Esophagus squamous epithelium (tissue), 5 donors: ENCODE data around the gene S100PBP. TPM values are rescaled to one million over a fixed set of nuclear protein-coding genes. Genes with fewer than 3 reads are reported as not detected.

Experiments used
- DNase-seq: peaks from one replicate; lab custom pipeline; 2025; lab: John Stamatoyannopoulos, UW
- H3K27ac ChIP-seq, 4 donors: fragments of 200-600 bp; sonication (generic); one replicate each; pipeline ENCODE4 v1.5.1; 2016 to 2019; ENCODE audit warnings: mild to moderate bottlenecking in 1 of 4
- H3K27me3 ChIP-seq, 4 donors: fragments of 200-600 bp; sonication (generic); 1 replicate in 3 of 4; 2 replicates in 1 of 4; pipeline versions ENCODE4 v1.5.1 to v1.6.0; 2017 to 2021; ENCODE audit warnings: antibody characterized with exemption in 1 of 4
- H3K36me3 ChIP-seq, 3 donors: fragments of 200-600 bp; sonication (generic); one replicate each; pipeline ENCODE4 v1.5.1; 2016 to 2019
- H3K4me1 ChIP-seq, 3 donors: fragments of 200-600 bp; sonication (generic); one replicate each; pipeline ENCODE4 v1.5.1; 2017 to 2019
- H3K4me3 ChIP-seq, 4 donors: fragments of 200-600 bp; sonication (generic); 1 replicate in 3 of 4; 2 replicates in 1 of 4; pipeline ENCODE4 v1.5.1; 2016 to 2019; ENCODE audit warnings: mild to moderate bottlenecking in 2 of 4, moderate library complexity in 1 of 4
- H3K9me3 ChIP-seq, 3 donors: fragments of 200-600 bp; sonication (generic); one replicate each; pipeline ENCODE4 v1.5.1; 2016 to 2019
- CTCF ChIP-seq, 6 experiments: fragments of 450-650 bp in 4 of 6; fragments of 200-600 bp in 2 of 6; sonication (generic) in 2 of 6; IDR thresholded peaks; one replicate each; pipeline ENCODE4 v1.5.1; 2016 to 2019; ENCODE audit warnings: antibody characterized with exemption in 6 of 6, mild to moderate bottlenecking in 4 of 6, moderate library complexity in 4 of 6
- POLR2A ChIP-seq, 4 donors: fragments of 450-650 bp; IDR thresholded peaks; one replicate each; pipeline ENCODE4 v1.6.1; 2017; ENCODE audit warnings: antibody characterized with exemption in 4 of 4, mild to moderate bottlenecking in 4 of 4, moderate library complexity in 3 of 4
- WGBS, 2 donors: methylation state at CpG; one replicate each; pipeline ENCODE4 v1.1.5; 2018; 5-methylcytosine and 5-hydroxymethylcytosine counted together
- intact Hi-C: fragments of 100-400 bp; cut with DNase I; formaldehyde crosslinking; loops from one replicate; pipeline ENCODE4 v1.15.0; 2022
- total RNA-seq, 4 donors: library from RNA; depleted of rRNA; stranded (reverse); fragments of >200 nt; gene quantifications; one replicate each; pipeline ENCODE4 v1.1.0, GENCODE V29; 2016
- donor health status: DM: yes; HTN: yes; CAD: no.

The S100PBP gene
- total RNA-seq, 4 donors from 2014 or later = 6.5 to 20.0 (median 11.9) TPM

- TF ChIP-seq POLR2A (IDR thresholded peaks at IDR 0.05) (no peak), CTCF (IDR thresholded peaks at IDR 0.05) (no peak)
- Histone ChIP-seq H3K27ac (no peak overlapping the region), H3K4me1 (peaks cover 10 to 35% (median 16%) of the 10 kb centered on the region in 3 donors), H3K36me3 (peaks cover 0 to 18% (median 0%) of the 10 kb centered on the region in 3 donors), H3K9me3 (no peaks in the 10 kb centered on the region), H3K27me3 (peaks cover 0 to 42% (median 4%) of the 10 kb centered on the region in 4 donors), H3K4me3 (no peak overlapping the region)
- intact Hi-C loops = no loop called here
- 90 to 96% methylated on average over 8 to 9 of the region's 9 CpGs for WGBS, 2 donors
- DNase-seq = no peak
These were observed 51.5 kb downstream of the S100PBP start for GRCh38 chr1:32868806-32869455.

- H3K27me3 ChIP-seq = peaks cover 0 to 46% (median 4%) of the 10 kb centered on the region in 4 donors
- intact Hi-C loops = loop anchor here (10.0 kb wide), 1 partner anchor 155 kb away; no protein-coding TSS in a partner anchor
- peaks cover 0 to 6% (median 0%) of the 10 kb centered on the region in 3 donors for H3K36me3 ChIP-seq
- DNase-seq = no peak
- TF ChIP-seq POLR2A (IDR thresholded peaks at IDR 0.05) (no peak), CTCF (IDR thresholded peaks at IDR 0.05) (no peak)
- H3K4me3 ChIP-seq = peak overlapping the region in 2 of 4 donors; percentile 47 to 69
- peaks cover 10 to 34% (median 16%) of the 10 kb centered on the region in 3 donors for H3K4me1 ChIP-seq
- H3K27ac ChIP-seq = no peak overlapping the region
- WGBS, 2 donors = 65 to 68% methylated on average over 12 to 13 of the region's 16 CpGs
- H3K9me3 ChIP-seq = no peaks in the 10 kb centered on the region
These were observed 52.6 kb downstream of the S100PBP start for GRCh38 chr1:32869923-32870614.

- H3K36me3 ChIP-seq = peaks cover 0 to 6% (median 0%) of the 10 kb centered on the region in 3 donors
- no peak for DNase-seq
- peaks cover 0 to 53% (median 4%) of the 10 kb centered on the region in 4 donors for H3K27me3 ChIP-seq
- WGBS, 2 donors = 10% methylated on average over 8 of the region's 99 CpGs; no CpG with 5 or more reads in 1 of the 2 donors
- peak within 1 kb of the TSS in 1 of 4 donors; percentile 1 for H3K27ac ChIP-seq
- H3K4me1 ChIP-seq = peaks cover 10 to 28% (median 13%) of the 10 kb centered on the region in 3 donors
- TF ChIP-seq POLR2A (IDR thresholded peaks at IDR 0.05) (no peak), CTCF (IDR thresholded peaks at IDR 0.05) (no peak)
- intact Hi-C loops = loop anchor here (10.0 kb wide), 1 partner anchor 156 kb away; no protein-coding TSS in a partner anchor
- H3K4me3 ChIP-seq = peak within 1 kb of the TSS; percentile 20 to 69 (median 40)
- H3K9me3 ChIP-seq = no peaks in the 10 kb centered on the region
These were observed 53.3 kb downstream of the S100PBP start, which contains the start of gene FNDC5 for GRCh38 chr1:32870615-32871363. FNDC5 (minus strand) TSS chr1:32870912.

- intact Hi-C loops = loop anchor here (10.0 kb wide), 1 partner anchor 157 kb away; no protein-coding TSS in a partner anchor
- Histone ChIP-seq H3K36me3 (peaks cover 0 to 6% (median 0%) of the 10 kb centered on the region in 3 donors), H3K27ac (no peak overlapping the region), H3K27me3 (peaks cover 0 to 58% (median 4%) of the 10 kb centered on the region in 4 donors), H3K4me1 (peaks cover 10 to 31% (median 13%) of the 10 kb centered on the region in 3 donors), H3K4me3 (peak overlapping the region in 3 of 4 donors; percentile 33 to 69 (median 47)), H3K9me3 (no peaks in the 10 kb centered on the region)
- WGBS, 2 donors = 38 to 52% methylated on average over 5 to 6 of the region's 13 CpGs
- TF ChIP-seq CTCF (IDR thresholded peaks at IDR 0.05) (no peak), POLR2A (IDR thresholded peaks at IDR 0.05) (no peak)
- DNase-seq = no peak
These were observed 54.1 kb downstream of the S100PBP start for GRCh38 chr1:32871364-32872191.
